ENCODE measurements around the gene GSE1.

The GSE1 gene

GRCh38 chr16:85631802-85632393 is 18.8 kb downstream of the GSE1 start:
- peak in 6 of 58 donors; percentile 15 to 33 (median 24) for DNase-seq

GRCh38 chr16:85632709-85633437 is 19.8 kb downstream of the GSE1 start:
- no peak for DNase-seq

GRCh38 chr16:85633438-85633743 is 20.3 kb downstream of the GSE1 start:
- DNase-seq = no peak

GRCh38 chr16:85633888-85634287 is 20.8 kb downstream of the GSE1 start:
- no peak for DNase-seq

- no peak for DNase-seq
These were observed 21.8 kb downstream of the GSE1 start for GRCh38 chr16:85634747-85635544.

- DNase-seq = no peak
These were observed 22.5 kb downstream of the GSE1 start for GRCh38 chr16:85635545-85636140.

GRCh38 chr16:85636234-85636812 is 23.2 kb downstream of the GSE1 start:
- no peak for DNase-seq

GRCh38 chr16:85637061-85637807 is 24.1 kb downstream of the GSE1 start:
- DNase-seq = no peak

GRCh38 chr16:85637808-85638647 is 24.9 kb downstream of the GSE1 start:
- DNase-seq = peak in 8 of 58 donors; percentile 6 to 41 (median 30)

GRCh38 chr16:85638695-85639409 is 25.7 kb downstream of the GSE1 start:
- no peak for DNase-seq

GRCh38 chr16:85639529-85640253 is 26.6 kb downstream of the GSE1 start:
- DNase-seq = peak in 44 of 58 donors; percentile 10 to 85 (median 42)

GRCh38 chr16:85640254-85640558 is 27.1 kb downstream of the GSE1 start:
- no peak for DNase-seq

- DNase-seq = peak in 5 of 58 donors; percentile 13 to 31 (median 23)
These were observed 27.5 kb downstream of the GSE1 start for GRCh38 chr16:85640585-85640984.

- DNase-seq = no peak
These were observed 28.2 kb downstream of the GSE1 start for GRCh38 chr16:85641305-85641704.

- peak in 2 of 58 donors; percentile 25 to 48 for DNase-seq
These were observed 28.7 kb downstream of the GSE1 start for GRCh38 chr16:85641776-85642176.

- DNase-seq = no peak
These were observed 29.7 kb downstream of the GSE1 start for GRCh38 chr16:85642762-85643358.

- no peak for DNase-seq
These were observed 30.5 kb downstream of the GSE1 start for GRCh38 chr16:85643631-85644030.

- DNase-seq = no peak
These were observed 31.1 kb downstream of the GSE1 start for GRCh38 chr16:85644093-85644712.
